ENCODE measurements around the gene TP53BP1.

The TP53BP1 gene

DNA sequence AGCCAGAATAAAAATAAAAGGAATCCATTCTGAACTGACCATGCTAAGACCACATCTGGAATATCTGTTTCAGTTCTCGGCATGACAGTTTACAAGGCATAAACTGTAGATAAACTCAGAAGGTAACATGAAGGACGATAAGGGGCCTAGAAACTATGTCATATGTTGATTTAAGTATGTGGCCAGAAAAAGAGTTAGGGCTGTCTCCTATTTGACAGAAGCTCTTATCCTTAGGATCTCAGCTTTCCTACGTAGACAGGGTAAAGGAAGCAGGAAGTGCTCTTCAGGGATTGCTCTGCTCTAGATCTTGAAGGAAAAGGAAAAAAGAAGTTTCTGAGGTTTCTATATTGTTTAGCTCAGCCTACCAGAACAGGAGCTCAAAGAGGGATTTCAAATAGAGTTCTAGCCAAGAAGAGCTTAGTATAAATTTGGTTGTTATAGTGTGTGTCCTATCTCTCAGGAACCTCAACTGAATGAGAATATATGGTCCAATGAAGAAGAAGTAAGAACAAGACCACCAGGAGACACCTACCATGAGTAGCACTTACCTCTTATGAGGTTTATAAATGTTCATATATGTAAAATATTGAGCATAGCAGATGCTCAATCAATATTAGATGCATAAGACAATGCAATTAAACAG is 59.2 kb downstream of the TP53BP1 start:
- no peak for TF ChIP-seq POLR2AphosphoS5 (IDR thresholded peaks at IDR 0.05; ENCODE audit: low read depth, low read length)
- TF ChIP-seq POLR2A (IDR thresholded peaks at IDR 0.05; ENCODE audit: low read depth, low read length) = no peak
- TF ChIP-seq TAF1 (IDR thresholded peaks at IDR 0.05; ENCODE audit: borderline replicate concordance, low read depth, low read length) = no peak
- FAIRE-seq (no peak), DNase-seq (ENCODE audit: insufficient read length) (no peak)

DNA sequence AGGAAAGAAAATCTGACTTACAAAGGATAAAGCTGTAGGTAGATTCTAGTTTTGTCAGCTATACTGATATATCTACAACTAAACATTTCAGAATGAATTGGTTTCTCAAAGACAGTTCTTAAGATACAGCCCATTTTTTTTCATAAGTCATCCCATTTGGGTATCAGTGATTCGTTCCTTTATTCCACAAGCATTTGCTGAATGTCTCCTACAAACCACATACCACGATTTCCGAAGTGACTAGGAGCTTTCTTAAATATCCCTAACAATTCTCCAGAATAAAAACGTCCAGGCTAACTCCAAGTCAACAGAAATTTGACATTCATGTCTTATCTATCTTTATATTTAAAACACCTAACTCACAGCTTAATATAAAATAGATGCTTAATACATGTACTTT is 59.8 kb downstream of the TP53BP1 start:
- FAIRE-seq (no peak), DNase-seq (ENCODE audit: insufficient read length) (no peak)
- TF ChIP-seq TAF1 (IDR thresholded peaks at IDR 0.05; ENCODE audit: borderline replicate concordance, low read depth, low read length) (no peak), POLR2A (IDR thresholded peaks at IDR 0.05; ENCODE audit: low read depth, low read length) (no peak), POLR2AphosphoS5 (IDR thresholded peaks at IDR 0.05; ENCODE audit: low read depth, low read length) (no peak)

- FAIRE-seq = no peak
- TF ChIP-seq POLR2A (IDR thresholded peaks at IDR 0.05; ENCODE audit: low read depth, low read length) = no peak
- no peak for TF ChIP-seq TAF1 (IDR thresholded peaks at IDR 0.05; ENCODE audit: borderline replicate concordance, low read depth, low read length)
- TF ChIP-seq POLR2AphosphoS5 (IDR thresholded peaks at IDR 0.05; ENCODE audit: low read depth, low read length) = no peak
- DNase-seq (ENCODE audit: insufficient read length) = no peak
Observed at GRCh38 chr15:43429687-43430086, 63.3 kb downstream of the TP53BP1 start.

- FAIRE-seq = no peak
- TF ChIP-seq TAF1 (IDR thresholded peaks at IDR 0.05; ENCODE audit: borderline replicate concordance, low read depth, low read length) (no peak), POLR2AphosphoS5 (IDR thresholded peaks at IDR 0.05; ENCODE audit: low read depth, low read length) (no peak), POLR2A (IDR thresholded peaks at IDR 0.05; ENCODE audit: low read depth, low read length) (no peak)
- no peak for DNase-seq (ENCODE audit: insufficient read length)
Observed at GRCh38 chr15:43423793-43424192, 69.2 kb downstream of the TP53BP1 start.

- DNase-seq (ENCODE audit: insufficient read length) (no peak), FAIRE-seq (no peak)
- TF ChIP-seq POLR2AphosphoS5 (IDR thresholded peaks at IDR 0.05; ENCODE audit: low read depth, low read length) = no peak
- TF ChIP-seq POLR2A (IDR thresholded peaks at IDR 0.05; ENCODE audit: low read depth, low read length) = no peak
- TF ChIP-seq TAF1 (IDR thresholded peaks at IDR 0.05; ENCODE audit: borderline replicate concordance, low read depth, low read length) = no peak
Observed at GRCh38 chr15:43420876-43421275, 72.1 kb downstream of the TP53BP1 start.

DNA sequence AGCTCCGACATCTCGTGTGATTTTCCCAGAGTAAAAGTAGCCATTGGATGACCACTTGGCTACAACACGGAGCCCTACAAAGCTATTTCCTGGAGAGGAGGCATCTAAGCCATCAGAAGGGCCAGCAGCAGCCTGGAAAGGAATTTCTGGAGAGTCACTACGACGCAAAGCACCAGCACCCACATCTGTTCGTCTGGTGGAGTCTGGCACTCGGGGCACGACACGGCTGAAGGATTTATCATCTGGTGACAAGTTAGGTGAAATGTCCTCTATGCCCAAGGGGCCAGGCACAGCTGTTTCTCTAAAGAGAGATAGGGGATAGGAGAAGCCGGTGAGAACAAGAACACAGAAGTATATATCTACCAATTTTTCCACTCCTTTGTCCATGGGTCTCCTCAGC is 72.5 kb downstream of the TP53BP1 start:
- no peak for TF ChIP-seq TAF1 (IDR thresholded peaks at IDR 0.05; ENCODE audit: borderline replicate concordance, low read depth, low read length)
- no peak for TF ChIP-seq POLR2AphosphoS5 (IDR thresholded peaks at IDR 0.05; ENCODE audit: low read depth, low read length)
- DNase-seq (ENCODE audit: insufficient read length) = no peak
- FAIRE-seq = no peak

DNA sequence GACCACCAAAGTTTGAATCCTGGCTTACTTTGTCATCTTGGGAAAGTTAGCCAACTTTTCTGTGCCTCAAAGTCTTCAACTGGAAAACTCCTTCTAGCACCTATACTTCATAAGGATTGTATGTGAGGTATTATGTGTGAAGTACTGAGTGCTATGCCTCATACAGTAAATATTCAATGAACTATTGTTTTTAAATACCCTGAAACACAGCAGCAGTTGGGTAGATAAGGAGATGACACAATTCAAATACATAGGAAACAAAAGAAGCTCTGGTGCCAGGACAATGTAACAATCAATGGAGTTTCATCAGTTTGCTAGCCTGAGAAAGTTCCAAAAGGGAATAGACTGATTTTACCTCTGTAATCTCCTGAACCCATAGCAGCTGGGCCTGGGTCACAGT is 78.8 kb downstream of the TP53BP1 start:
- no peak for DNase-seq (ENCODE audit: insufficient read length)
- FAIRE-seq = no peak
- TF ChIP-seq POLR2AphosphoS5 (IDR thresholded peaks at IDR 0.05; ENCODE audit: low read depth, low read length) (no peak), TAF1 (IDR thresholded peaks at IDR 0.05; ENCODE audit: borderline replicate concordance, low read depth, low read length) (no peak), POLR2A (IDR thresholded peaks at IDR 0.05; ENCODE audit: low read depth, low read length) (no peak)

- FAIRE-seq (no peak), DNase-seq (ENCODE audit: insufficient read length) (no peak)
- TF ChIP-seq POLR2AphosphoS5 (IDR thresholded peaks at IDR 0.05; ENCODE audit: low read depth, low read length) (no peak), POLR2A (IDR thresholded peaks at IDR 0.05; ENCODE audit: low read depth, low read length) (no peak), TAF1 (IDR thresholded peaks at IDR 0.05; ENCODE audit: borderline replicate concordance, low read depth, low read length) (no peak)
Observed at GRCh38 chr15:43412096-43412495, 80.9 kb downstream of the TP53BP1 start.

DNA sequence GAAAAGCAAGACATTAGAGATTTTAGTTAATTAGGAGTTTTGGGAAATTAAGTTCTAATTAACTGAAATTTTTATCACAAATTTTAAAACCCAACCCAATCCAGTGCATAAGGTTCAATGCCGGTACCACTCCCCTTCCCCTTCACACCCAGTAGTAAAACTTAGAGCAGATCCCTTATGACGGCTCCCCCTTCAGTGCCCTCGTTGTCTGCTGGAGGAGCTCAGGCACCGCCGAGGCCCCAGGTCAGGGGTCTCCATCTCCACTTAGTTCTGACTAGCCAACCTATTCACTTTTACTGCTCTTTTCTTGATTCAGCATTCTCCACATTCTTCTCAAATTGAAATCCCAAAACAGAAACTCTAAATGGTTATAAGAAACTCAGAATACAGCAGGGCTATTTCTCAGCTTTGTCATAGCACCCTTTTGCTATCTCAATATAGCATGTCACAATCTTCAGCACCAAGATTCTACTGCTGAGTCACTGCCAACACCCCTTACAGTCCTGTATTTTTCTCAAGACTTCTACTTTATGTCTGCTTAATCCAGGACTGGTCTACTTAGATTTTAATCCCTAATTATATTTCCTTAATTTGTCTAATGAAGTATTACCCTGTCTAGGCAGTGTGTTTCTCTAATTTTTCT is 82.3 kb downstream of the TP53BP1 start:
- no peak for DNase-seq (ENCODE audit: insufficient read length)

GRCh38 chr15:43408789-43409188 is 84.2 kb downstream of the TP53BP1 start:
- FAIRE-seq = no peak
- TF ChIP-seq POLR2A (IDR thresholded peaks at IDR 0.05; ENCODE audit: low read depth, low read length) (no peak), POLR2AphosphoS5 (IDR thresholded peaks at IDR 0.05; ENCODE audit: low read depth, low read length) (no peak), TAF1 (IDR thresholded peaks at IDR 0.05; ENCODE audit: borderline replicate concordance, low read depth, low read length) (no peak)
- DNase-seq (ENCODE audit: insufficient read length) = no peak

More for the DNA sequence above, 82.3 kb downstream of the TP53BP1 start:
- no peak for FAIRE-seq
- no peak for TF ChIP-seq POLR2AphosphoS5 (IDR thresholded peaks at IDR 0.05; ENCODE audit: low read depth, low read length)
- TF ChIP-seq TAF1 (IDR thresholded peaks at IDR 0.05; ENCODE audit: borderline replicate concordance, low read depth, low read length) = no peak
- TF ChIP-seq POLR2A (IDR thresholded peaks at IDR 0.05; ENCODE audit: low read depth, low read length) = no peak

GRCh38 chr15:43406808-43407207 is 86.1 kb downstream of the TP53BP1 start:
- DNase-seq (ENCODE audit: insufficient read length) = no peak
- no peak for TF ChIP-seq POLR2A (IDR thresholded peaks at IDR 0.05; ENCODE audit: low read depth, low read length)
- TF ChIP-seq TAF1 (IDR thresholded peaks at IDR 0.05; ENCODE audit: borderline replicate concordance, low read depth, low read length) = no peak
- no peak for TF ChIP-seq POLR2AphosphoS5 (IDR thresholded peaks at IDR 0.05; ENCODE audit: low read depth, low read length)
- FAIRE-seq = no peak

- FAIRE-seq = no peak
- TF ChIP-seq POLR2A (IDR thresholded peaks at IDR 0.05; ENCODE audit: low read depth, low read length) = no peak
- TF ChIP-seq POLR2AphosphoS5 (IDR thresholded peaks at IDR 0.05; ENCODE audit: low read depth, low read length) = no peak
- no peak for TF ChIP-seq TAF1 (IDR thresholded peaks at IDR 0.05; ENCODE audit: borderline replicate concordance, low read depth, low read length)
- DNase-seq (ENCODE audit: insufficient read length) = no peak
Observed at GRCh38 chr15:43406189-43406588, 86.8 kb downstream of the TP53BP1 start.
